Hepatocyte (in vitro differentiated cells): ENCODE data around the gene FAM135A.

Experiments used
- CTCF ChIP-seq: fragments of 200-600 bp; sonication (generic); IDR thresholded peaks from 2 replicates; pipeline ENCODE4 v1.5.1; 2016; ENCODE audit warnings: antibody characterized with exemption, mild to moderate bottlenecking; ENCODE audit not compliant: poor library complexity
- EZH2phosphoT487 ChIP-seq: fragments of 200-600 bp; sonication (generic); IDR thresholded peaks from one replicate; pipeline ENCODE4 v1.6.1; 2018; ENCODE audit warnings: antibody characterized with exemption, mild to moderate bottlenecking, low read depth, moderate library complexity; ENCODE audit not compliant: unreplicated experiment, severe bottlenecking

GRCh38 chr6:70389261-70389660, 24.0 kb upstream of the FAM135A start:
- TF ChIP-seq CTCF (no peak), EZH2phosphoT487 (no peak)
